ENCODE results near the gene ADAMTS6.

DNA sequence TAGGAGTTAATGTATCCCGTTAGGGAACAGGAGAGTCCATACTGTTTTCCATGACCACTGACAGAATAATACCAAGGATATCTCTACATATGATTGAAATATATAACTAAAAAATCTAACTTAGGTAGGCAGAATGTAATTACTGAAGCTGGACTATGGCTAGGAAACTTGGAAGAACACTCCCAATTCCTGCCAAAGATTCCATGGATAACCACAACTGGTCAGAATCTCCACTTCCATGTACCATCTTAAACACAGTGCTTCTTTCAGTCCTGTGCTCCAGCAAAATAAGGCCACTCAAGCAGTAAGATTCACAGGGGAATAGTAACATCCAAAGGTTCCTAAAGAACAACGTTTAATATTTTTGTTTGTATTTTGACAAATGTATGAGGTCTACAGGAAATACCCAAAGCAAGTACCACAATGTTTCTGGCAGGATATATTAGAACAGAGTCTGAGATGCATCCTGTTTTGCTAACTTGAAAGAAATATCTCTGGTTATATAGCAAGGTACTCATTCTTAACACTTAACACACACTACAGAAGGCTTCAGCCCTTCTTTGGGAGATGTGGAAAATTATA lies 295.0 kb downstream of the ADAMTS6 start:
- TF ChIP-seq TARDBP (IDR thresholded peaks at IDR 0.05) = no peak
- no peak for TF ChIP-seq SP1 (IDR thresholded peaks at IDR 0.05)
- no peak for TF ChIP-seq FOXA1 (IDR thresholded peaks at IDR 0.05)
- no peak for TF ChIP-seq BHLHE40 (IDR thresholded peaks at IDR 0.05; ENCODE audit: borderline replicate concordance)
- no peak for TF ChIP-seq ZNF384 (IDR thresholded peaks at IDR 0.05)
- no peak for TF ChIP-seq ELF4 (IDR thresholded peaks at IDR 0.05)
- TF ChIP-seq ARNT (IDR thresholded peaks at IDR 0.05) = no peak
- TF ChIP-seq PKNOX1 (IDR thresholded peaks at IDR 0.05) = no peak
- no peak for TF ChIP-seq SUZ12 (IDR thresholded peaks at IDR 0.05)
- TF ChIP-seq HDGF (IDR thresholded peaks at IDR 0.05; ENCODE audit: borderline replicate concordance) = no peak
